Astrocyte of the hippocampus (primary cell): Measurements from ENCODE around the gene FOXD4L3.
"Not testable (repeated sequence)": the region's sequence is repeated elsewhere in the genome, so short reads cannot be mapped to it uniquely, and the experiment has no call there.

Experiments used
- DNase-seq: peaks from one replicate; pipeline ENCODE4 v3.0.0; 2011; ENCODE audit warnings: low read depth, low spot score

FOXD4L3 gene

GRCh38 chr9:68351689-68352088 is 49.0 kb downstream of the FOXD4L3 start:
- not testable (repeated sequence) for DNase-seq
